HG03196 (cell line): Measurements from ENCODE around the gene TELO2.

Experiments used
- ATAC-seq: cut with Tn5 transposase; IDR thresholded peaks from one replicate; pipeline ENCODE4 v1.9.1; 2021; ENCODE audit not compliant: unreplicated experiment

TELO2 gene

GRCh38 chr16:1492923-1493745 lies at the start of gene TELO2:
TSS of gene TELO2 (plus strand) at chr16:1493360. CDS start at chr16:1494282, 922 bp downstream.
- ATAC-seq = peak; percentile 49

- no peak for ATAC-seq
Measured at GRCh38 chr16:1443403-1443973, 49.7 kb upstream of the TELO2 start.

- ATAC-seq = no peak
Measured at GRCh38 chr16:1443980-1444729, 49.0 kb upstream of the TELO2 start, which contains the start of gene CCDC154. TSS of gene CCDC154 (minus strand) at chr16:1444556. CDS start at chr16:1444322, 234 bp downstream.

GRCh38 chr16:1444730-1445517 lies 48.2 kb upstream of the TELO2 start:
- ATAC-seq = no peak

- ATAC-seq = no peak
Measured at GRCh38 chr16:1445518-1446203, 47.5 kb upstream of the TELO2 start.

GRCh38 chr16:1446296-1447080 lies 46.7 kb upstream of the TELO2 start:
- no peak for ATAC-seq

- no peak for ATAC-seq
Measured at GRCh38 chr16:1447965-1448364, 45.2 kb upstream of the TELO2 start.

GRCh38 chr16:1448536-1449116 lies 44.5 kb upstream of the TELO2 start:
- no peak for ATAC-seq

- ATAC-seq = no peak
Measured at GRCh38 chr16:1449201-1449788, 43.9 kb upstream of the TELO2 start.

GRCh38 chr16:1450218-1450617 lies 42.9 kb upstream of the TELO2 start:
- no peak for ATAC-seq

- no peak for ATAC-seq
Measured at GRCh38 chr16:1450841-1451240, 42.3 kb upstream of the TELO2 start.

- ATAC-seq = no peak
Measured at GRCh38 chr16:1451702-1452392, 41.3 kb upstream of the TELO2 start.

GRCh38 chr16:1452530-1452929 lies 40.6 kb upstream of the TELO2 start:
- ATAC-seq = no peak

GRCh38 chr16:1453316-1453715 lies 39.8 kb upstream of the TELO2 start:
- no peak for ATAC-seq

GRCh38 chr16:1454561-1454960 lies 38.6 kb upstream of the TELO2 start:
- no peak for ATAC-seq

- no peak for ATAC-seq
Measured at GRCh38 chr16:1455190-1456171, 37.7 kb upstream of the TELO2 start.

- ATAC-seq = no peak
Measured at GRCh38 chr16:1456951-1457350, 36.2 kb upstream of the TELO2 start.
